Testis (tissue), 2 donors: Measurements from ENCODE around the gene ATG4A.

Source experiments
- POLR2A ChIP-seq: fragments of 450-650 bp; IDR thresholded peaks from one replicate; pipeline ENCODE4 v1.6.1; 2017; ENCODE audit warnings: antibody characterized with exemption, mild to moderate bottlenecking, moderate library complexity
- TF ChIP-seq, protein P1 (sequence below), 3 experiments: fragments of 450-650 bp in 2 of 3; fragments of 200-600 bp in 1 of 3; sonication (generic) in 1 of 3; IDR thresholded peaks; one replicate each; pipeline ENCODE4 v1.5.1; 2016 to 2019; ENCODE audit warnings: antibody characterized with exemption in 3 of 3, mild to moderate bottlenecking in 2 of 3, moderate library complexity in 1 of 3

DNA sequence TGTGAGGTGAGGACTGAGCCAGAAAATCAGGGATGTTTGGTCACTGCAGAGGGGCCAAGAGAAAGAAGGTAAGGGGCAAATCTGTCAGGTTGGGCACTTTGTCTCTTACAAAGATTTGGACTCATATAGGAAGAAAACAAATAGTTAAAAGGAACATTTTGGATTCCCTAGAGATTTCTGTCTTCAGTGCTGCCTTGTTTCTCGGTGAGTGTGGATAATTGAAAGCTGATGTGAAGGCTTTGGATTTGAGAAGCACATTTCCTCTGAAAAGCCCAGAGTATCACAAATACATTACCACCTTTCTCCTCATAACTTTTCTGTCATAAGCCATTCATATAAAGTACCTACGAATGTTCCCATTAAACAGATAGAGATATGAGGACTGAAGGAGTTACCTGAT lies 107.5 kb downstream of the ATG4A start:
- TF ChIP-seq, protein P1, sequence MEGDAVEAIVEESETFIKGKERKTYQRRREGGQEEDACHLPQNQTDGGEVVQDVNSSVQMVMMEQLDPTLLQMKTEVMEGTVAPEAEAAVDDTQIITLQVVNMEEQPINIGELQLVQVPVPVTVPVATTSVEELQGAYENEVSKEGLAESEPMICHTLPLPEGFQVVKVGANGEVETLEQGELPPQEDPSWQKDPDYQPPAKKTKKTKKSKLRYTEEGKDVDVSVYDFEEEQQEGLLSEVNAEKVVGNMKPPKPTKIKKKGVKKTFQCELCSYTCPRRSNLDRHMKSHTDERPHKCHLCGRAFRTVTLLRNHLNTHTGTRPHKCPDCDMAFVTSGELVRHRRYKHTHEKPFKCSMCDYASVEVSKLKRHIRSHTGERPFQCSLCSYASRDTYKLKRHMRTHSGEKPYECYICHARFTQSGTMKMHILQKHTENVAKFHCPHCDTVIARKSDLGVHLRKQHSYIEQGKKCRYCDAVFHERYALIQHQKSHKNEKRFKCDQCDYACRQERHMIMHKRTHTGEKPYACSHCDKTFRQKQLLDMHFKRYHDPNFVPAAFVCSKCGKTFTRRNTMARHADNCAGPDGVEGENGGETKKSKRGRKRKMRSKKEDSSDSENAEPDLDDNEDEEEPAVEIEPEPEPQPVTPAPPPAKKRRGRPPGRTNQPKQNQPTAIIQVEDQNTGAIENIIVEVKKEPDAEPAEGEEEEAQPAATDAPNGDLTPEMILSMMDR (IDR thresholded peaks at IDR 0.05) = no peak
- no peak for TF ChIP-seq POLR2A
